ENCODE data around the gene ITGA11. TPM values are rescaled to one million over a fixed set of nuclear protein-coding genes. Genes with fewer than 3 reads are reported as not detected.

ITGA11 gene
- total and polyA plus RNA-seq, 2 experiments from 2014 or later, result 0.03 to 0.40 TPM

DNA sequence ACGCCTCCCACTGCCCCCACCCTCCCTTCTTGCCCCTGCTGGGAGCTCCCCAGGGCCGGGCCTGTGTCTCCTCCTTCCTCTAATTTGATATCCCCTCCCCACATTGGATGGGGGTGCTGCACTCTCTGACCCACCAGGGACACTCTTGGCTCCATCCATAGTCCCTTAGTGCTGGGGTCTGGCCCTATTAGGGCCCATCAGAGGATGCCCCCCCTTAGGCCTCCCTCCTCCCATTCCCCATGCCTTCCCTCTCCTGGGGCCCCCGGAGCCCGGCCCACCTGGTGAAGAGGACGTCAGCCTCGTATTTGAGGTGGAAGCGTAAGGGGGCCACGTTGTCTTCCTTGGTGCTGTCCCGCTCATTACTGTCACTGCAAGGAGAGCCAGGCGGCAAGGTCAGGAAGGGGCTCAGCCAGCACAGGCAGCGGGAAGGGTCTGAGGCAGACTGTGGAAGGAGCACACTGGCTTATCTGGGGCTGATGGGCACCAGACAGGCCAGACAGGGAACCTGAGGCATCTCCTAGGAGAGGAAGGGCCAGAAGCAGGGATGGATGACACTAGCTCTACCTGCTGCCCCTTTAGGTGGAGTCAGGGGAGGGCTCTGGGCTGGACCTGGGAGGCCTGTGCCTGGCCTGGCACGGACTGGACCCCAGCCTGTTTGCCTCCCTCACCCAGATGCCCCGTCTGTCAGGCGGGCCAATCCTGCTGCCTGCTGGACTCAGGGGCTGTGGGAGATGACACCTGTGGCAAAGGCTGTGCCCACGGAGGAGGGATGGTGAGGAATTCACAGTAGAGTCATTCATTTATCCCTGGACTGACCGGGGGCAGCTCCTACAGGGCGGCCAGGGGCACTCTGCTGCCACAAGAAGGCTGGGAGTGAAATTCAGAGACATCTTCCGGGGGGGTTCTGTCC lies 118.2 kb downstream of the ITGA11 start:
- H3K4me3 Mint-ChIP-seq, result no peak overlapping the region
- Histone ChIP-seq H3K4me1 (ENCODE audit: insufficient read depth) (peaks cover 18% of the 10 kb centered on the region), H4K20me1 (replicated peaks; ENCODE audit: insufficient read depth) (no peaks in the 10 kb centered on the region), H3K4me2 (no peak overlapping the region), H3K79me2 (replicated peaks; ENCODE audit: insufficient read depth) (no peaks in the 10 kb centered on the region), H3F3A (replicated peaks; ENCODE audit: low read depth) (0 out of 2 replicates have a peak, but pooled peaks cover 4% of the 10 kb centered on the region), H3K4me3 (no peak overlapping the region), H3K9me2 (ENCODE audit: insufficient read depth) (no peaks in the 10 kb centered on the region), H3K27me3 (ENCODE audit: insufficient read depth) (no peaks in the 10 kb centered on the region), H3K36me3 (ENCODE audit: insufficient read depth) (no peaks in the 10 kb centered on the region), H3K27ac (ENCODE audit: low read depth) (no peak overlapping the region), H2AFZ (no peak overlapping the region; the same call in 1 of the 2 replicates)
- no peak for ATAC-seq
- peaks cover 16% of the 10 kb centered on the region for H3K27me3 Mint-ChIP-seq (ENCODE audit: insufficient read depth, low read depth, poor library complexity)
- no peaks in the 10 kb centered on the region for H3K9me3 Mint-ChIP-seq
- peaks cover 41% of the 10 kb centered on the region for H3K4me1 Mint-ChIP-seq
- no peak for TF ChIP-seq ZNF331 (CRISPR knock-in tag; IDR thresholded peaks at IDR 0.05; ENCODE audit: low read depth)
- no peak for DNase-seq (ENCODE audit: low spot score)
- no peaks in the 10 kb centered on the region for H3K36me3 Mint-ChIP-seq (ENCODE audit: low read depth)
- no peak overlapping the region for H3K27ac Mint-ChIP-seq

DNA sequence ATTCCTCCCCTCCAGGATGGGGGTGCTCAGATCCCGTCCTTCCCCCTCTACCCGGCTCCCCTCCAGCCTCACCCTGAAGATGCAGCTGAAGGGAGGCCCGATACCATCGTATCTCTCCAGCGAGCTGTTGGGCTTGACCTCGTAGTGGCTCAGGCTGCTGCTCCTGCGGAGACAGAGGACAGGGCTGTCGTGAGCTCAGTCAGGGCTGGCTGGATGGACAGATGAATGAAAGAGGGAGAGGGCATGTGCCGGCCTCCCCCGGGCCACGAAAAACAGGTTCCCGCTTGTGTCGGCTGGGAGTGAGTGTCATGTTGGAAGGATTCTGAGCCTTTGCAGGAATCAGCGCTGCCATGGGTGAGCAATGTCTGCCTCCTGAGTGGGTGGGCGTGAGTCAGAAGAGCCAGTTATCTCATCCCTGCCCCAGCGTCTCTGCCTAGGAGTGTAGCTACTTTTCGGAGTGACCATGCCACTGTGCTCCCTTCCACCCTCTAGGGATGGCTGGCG lies 119.2 kb downstream of the ITGA11 start:
- no peaks in the 10 kb centered on the region for H4K20me1 ChIP-seq (replicated peaks; ENCODE audit: insufficient read depth)
- Mint-ChIP-seq H3K27me3 (ENCODE audit: insufficient read depth, low read depth, poor library complexity) (peaks cover 15% of the 10 kb centered on the region), H3K27ac (no peak overlapping the region), H3K9me3 (no peaks in the 10 kb centered on the region), H3K36me3 (ENCODE audit: low read depth) (no peaks in the 10 kb centered on the region), H3K4me1 (peaks cover 41% of the 10 kb centered on the region), H3K4me3 (no peak overlapping the region)
- H3K79me2 ChIP-seq (replicated peaks; ENCODE audit: insufficient read depth), result no peaks in the 10 kb centered on the region
- no peak overlapping the region for H3K27ac ChIP-seq (ENCODE audit: low read depth)
- H3K36me3 ChIP-seq (ENCODE audit: insufficient read depth), result no peaks in the 10 kb centered on the region
- H3K27me3 ChIP-seq (ENCODE audit: insufficient read depth), result no peaks in the 10 kb centered on the region
- ATAC-seq (no peak), DNase-seq (ENCODE audit: low spot score) (no peak)
- 0 out of 2 replicates have a peak, but pooled peaks cover 4% of the 10 kb centered on the region for H3F3A ChIP-seq (replicated peaks; ENCODE audit: low read depth)
- no peak overlapping the region for H3K4me3 ChIP-seq
- H3K4me1 ChIP-seq (ENCODE audit: insufficient read depth), result peaks cover 18% of the 10 kb centered on the region
- peak overlapping the region; percentile 72 for H2AFZ ChIP-seq
- no peak overlapping the region for H3K4me2 ChIP-seq
- no peaks in the 10 kb centered on the region for H3K9me2 ChIP-seq (ENCODE audit: insufficient read depth)
- TF ChIP-seq EZH2phosphoT487 (IDR thresholded peaks at IDR 0.05; ENCODE audit: unreplicated experiment) (no peak), NANOG (IDR thresholded peaks at IDR 0.05; ENCODE audit: borderline replicate concordance) (no peak), STAT1 (IDR thresholded peaks at IDR 0.05; ENCODE audit: unreplicated experiment) (no peak), EZH2 (IDR thresholded peaks at IDR 0.05; ENCODE audit: low read depth, unreplicated experiment) (no peak), CREB1 (CRISPR knock-in tag; IDR thresholded peaks at IDR 0.05; ENCODE audit: low read depth) (no peak), JUNB (IDR thresholded peaks at IDR 0.05; ENCODE audit: unreplicated experiment) (no peak), ZNF331 (CRISPR knock-in tag; IDR thresholded peaks at IDR 0.05; ENCODE audit: low read depth) (no peak), ZNF114 (CRISPR knock-in tag; IDR thresholded peaks at IDR 0.05) (no peak), POLR2AphosphoS5 (IDR thresholded peaks at IDR 0.05; ENCODE audit: low read depth) (no peak)
- TF ChIP-seq, protein P1, sequence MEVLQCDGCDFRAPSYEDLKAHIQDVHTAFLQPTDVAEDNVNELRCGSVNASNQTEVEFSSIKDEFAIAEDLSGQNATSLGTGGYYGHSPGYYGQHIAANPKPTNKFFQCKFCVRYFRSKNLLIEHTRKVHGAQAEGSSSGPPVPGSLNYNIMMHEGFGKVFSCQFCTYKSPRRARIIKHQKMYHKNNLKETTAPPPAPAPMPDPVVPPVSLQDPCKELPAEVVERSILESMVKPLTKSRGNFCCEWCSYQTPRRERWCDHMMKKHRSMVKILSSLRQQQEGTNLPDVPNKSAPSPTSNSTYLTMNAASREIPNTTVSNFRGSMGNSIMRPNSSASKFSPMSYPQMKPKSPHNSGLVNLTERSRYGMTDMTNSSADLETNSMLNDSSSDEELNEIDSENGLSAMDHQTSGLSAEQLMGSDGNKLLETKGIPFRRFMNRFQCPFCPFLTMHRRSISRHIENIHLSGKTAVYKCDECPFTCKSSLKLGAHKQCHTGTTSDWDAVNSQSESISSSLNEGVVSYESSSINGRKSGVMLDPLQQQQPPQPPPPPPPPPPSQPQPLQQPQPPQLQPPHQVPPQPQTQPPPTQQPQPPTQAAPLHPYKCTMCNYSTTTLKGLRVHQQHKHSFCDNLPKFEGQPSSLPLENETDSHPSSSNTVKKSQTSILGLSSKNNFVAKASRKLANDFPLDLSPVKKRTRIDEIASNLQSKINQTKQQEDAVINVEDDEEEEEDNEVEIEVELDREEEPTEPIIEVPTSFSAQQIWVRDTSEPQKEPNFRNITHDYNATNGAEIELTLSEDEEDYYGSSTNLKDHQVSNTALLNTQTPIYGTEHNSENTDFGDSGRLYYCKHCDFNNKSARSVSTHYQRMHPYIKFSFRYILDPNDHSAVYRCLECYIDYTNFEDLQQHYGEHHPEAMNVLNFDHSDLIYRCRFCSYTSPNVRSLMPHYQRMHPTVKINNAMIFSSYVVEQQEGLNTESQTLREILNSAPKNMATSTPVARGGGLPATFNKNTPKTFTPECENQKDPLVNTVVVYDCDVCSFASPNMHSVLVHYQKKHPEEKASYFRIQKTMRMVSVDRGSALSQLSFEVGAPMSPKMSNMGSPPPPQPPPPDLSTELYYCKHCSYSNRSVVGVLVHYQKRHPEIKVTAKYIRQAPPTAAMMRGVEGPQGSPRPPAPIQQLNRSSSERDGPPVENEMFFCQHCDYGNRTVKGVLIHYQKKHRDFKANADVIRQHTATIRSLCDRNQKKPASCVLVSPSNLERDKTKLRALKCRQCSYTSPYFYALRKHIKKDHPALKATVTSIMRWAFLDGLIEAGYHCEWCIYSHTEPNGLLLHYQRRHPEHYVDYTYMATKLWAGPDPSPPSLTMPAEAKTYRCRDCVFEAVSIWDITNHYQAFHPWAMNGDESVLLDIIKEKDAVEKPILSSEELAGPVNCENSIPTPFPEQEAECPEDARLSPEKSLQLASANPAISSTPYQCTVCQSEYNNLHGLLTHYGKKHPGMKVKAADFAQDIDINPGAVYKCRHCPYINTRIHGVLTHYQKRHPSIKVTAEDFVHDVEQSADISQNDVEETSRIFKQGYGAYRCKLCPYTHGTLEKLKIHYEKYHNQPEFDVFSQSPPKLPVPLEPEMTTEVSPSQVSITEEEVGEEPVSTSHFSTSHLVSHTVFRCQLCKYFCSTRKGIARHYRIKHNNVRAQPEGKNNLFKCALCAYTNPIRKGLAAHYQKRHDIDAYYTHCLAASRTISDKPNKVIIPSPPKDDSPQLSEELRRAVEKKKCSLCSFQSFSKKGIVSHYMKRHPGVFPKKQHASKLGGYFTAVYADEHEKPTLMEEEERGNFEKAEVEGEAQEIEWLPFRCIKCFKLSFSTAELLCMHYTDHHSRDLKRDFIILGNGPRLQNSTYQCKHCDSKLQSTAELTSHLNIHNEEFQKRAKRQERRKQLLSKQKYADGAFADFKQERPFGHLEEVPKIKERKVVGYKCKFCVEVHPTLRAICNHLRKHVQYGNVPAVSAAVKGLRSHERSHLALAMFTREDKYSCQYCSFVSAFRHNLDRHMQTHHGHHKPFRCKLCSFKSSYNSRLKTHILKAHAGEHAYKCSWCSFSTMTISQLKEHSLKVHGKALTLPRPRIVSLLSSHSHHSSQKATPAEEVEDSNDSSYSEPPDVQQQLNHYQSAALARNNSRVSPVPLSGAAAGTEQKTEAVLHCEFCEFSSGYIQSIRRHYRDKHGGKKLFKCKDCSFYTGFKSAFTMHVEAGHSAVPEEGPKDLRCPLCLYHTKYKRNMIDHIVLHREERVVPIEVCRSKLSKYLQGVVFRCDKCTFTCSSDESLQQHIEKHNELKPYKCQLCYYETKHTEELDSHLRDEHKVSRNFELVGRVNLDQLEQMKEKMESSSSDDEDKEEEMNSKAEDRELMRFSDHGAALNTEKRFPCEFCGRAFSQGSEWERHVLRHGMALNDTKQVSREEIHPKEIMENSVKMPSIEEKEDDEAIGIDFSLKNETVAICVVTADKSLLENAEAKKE (CRISPR knock-in tag; IDR thresholded peaks at IDR 0.05), result no peak
- TF ChIP-seq, protein P2, sequence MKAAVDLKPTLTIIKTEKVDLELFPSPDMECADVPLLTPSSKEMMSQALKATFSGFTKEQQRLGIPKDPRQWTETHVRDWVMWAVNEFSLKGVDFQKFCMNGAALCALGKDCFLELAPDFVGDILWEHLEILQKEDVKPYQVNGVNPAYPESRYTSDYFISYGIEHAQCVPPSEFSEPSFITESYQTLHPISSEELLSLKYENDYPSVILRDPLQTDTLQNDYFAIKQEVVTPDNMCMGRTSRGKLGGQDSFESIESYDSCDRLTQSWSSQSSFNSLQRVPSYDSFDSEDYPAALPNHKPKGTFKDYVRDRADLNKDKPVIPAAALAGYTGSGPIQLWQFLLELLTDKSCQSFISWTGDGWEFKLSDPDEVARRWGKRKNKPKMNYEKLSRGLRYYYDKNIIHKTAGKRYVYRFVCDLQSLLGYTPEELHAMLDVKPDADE (IDR thresholded peaks at IDR 0.05), result no peak
- TF ChIP-seq, protein P3, sequence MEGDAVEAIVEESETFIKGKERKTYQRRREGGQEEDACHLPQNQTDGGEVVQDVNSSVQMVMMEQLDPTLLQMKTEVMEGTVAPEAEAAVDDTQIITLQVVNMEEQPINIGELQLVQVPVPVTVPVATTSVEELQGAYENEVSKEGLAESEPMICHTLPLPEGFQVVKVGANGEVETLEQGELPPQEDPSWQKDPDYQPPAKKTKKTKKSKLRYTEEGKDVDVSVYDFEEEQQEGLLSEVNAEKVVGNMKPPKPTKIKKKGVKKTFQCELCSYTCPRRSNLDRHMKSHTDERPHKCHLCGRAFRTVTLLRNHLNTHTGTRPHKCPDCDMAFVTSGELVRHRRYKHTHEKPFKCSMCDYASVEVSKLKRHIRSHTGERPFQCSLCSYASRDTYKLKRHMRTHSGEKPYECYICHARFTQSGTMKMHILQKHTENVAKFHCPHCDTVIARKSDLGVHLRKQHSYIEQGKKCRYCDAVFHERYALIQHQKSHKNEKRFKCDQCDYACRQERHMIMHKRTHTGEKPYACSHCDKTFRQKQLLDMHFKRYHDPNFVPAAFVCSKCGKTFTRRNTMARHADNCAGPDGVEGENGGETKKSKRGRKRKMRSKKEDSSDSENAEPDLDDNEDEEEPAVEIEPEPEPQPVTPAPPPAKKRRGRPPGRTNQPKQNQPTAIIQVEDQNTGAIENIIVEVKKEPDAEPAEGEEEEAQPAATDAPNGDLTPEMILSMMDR (conservative IDR thresholded peaks at IDR 0.05; ENCODE audit: low read depth in 2 of 2), result no peak

Data from GM23338 (cell line).